ENCODE measurements around the gene LRRC59.

DNA sequence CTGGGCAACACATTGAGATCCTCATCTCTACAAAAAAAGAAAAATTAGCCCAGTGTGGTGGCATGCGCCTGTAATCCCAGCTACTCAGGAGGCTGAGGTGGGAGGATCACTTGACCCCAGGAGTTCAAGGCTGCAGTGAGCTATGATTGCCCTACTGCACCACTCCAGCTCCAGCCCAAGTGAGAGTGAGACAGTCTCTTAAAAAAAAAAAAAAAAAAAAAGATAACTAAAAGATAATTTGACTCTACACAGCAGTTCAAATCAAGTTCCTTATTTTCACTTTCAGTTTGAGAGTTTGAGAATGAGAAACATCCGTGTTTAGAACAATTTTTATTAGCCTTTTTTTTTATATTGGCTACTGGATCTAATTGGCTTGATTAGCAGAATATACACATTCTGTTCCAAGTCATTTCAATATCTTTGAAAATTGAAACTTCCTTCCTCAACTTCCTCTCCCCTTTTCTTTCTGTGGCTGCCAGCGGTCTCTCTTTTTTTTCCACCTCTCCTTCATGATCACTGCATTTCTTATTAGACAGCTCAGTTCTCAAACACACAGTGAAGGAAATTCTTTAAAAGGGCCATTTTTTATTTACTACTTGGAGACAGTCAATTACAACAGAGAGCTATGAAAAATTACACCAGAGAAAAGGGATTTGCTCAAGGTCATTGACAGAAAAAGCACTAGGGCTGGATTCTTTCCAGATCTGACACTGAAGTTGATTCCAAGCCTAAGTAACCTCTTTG lies 24.2 kb upstream of the LRRC59 start:
- TF ChIP-seq EZH2 (IDR thresholded peaks at IDR 0.05; ENCODE audit: borderline replicate concordance, low read depth, low read length, poor library complexity, severe bottlenecking) = no peak
- TF ChIP-seq, protein P1, sequence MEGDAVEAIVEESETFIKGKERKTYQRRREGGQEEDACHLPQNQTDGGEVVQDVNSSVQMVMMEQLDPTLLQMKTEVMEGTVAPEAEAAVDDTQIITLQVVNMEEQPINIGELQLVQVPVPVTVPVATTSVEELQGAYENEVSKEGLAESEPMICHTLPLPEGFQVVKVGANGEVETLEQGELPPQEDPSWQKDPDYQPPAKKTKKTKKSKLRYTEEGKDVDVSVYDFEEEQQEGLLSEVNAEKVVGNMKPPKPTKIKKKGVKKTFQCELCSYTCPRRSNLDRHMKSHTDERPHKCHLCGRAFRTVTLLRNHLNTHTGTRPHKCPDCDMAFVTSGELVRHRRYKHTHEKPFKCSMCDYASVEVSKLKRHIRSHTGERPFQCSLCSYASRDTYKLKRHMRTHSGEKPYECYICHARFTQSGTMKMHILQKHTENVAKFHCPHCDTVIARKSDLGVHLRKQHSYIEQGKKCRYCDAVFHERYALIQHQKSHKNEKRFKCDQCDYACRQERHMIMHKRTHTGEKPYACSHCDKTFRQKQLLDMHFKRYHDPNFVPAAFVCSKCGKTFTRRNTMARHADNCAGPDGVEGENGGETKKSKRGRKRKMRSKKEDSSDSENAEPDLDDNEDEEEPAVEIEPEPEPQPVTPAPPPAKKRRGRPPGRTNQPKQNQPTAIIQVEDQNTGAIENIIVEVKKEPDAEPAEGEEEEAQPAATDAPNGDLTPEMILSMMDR (conservative IDR thresholded peaks at IDR 0.05; ENCODE audit: low read depth, low read length) = no peak

Measured in A673 (cell line).